TTC549 (cell line): ENCODE data around the gene B3GALT5.
"Not testable (repeated sequence)": the region's sequence is repeated elsewhere in the genome, so short reads cannot be mapped to it uniquely, and the experiment has no call there.

Source experiments
- FAIRE-seq: peaks from 2 replicates; lab custom pipeline; 2012; peaks lifted over from hg19 to GRCh38; lab: Jason Lieb, UNC

The B3GALT5 gene

GRCh38 chr21:39668369-39668768 is 55.6 kb downstream of the B3GALT5 start:
- no peak for FAIRE-seq

- no peak for FAIRE-seq
Measured at GRCh38 chr21:39669485-39669884, 56.7 kb downstream of the B3GALT5 start.

- FAIRE-seq = no peak
Measured at GRCh38 chr21:39669976-39670661, 57.4 kb downstream of the B3GALT5 start.

- FAIRE-seq = no peak
Measured at GRCh38 chr21:39670701-39671100, 58.0 kb downstream of the B3GALT5 start.

- no peak for FAIRE-seq
Measured at GRCh38 chr21:39671986-39672385, 59.2 kb downstream of the B3GALT5 start.

GRCh38 chr21:39673163-39673562 is 60.4 kb downstream of the B3GALT5 start:
- FAIRE-seq = no peak

- no peak for FAIRE-seq
Measured at GRCh38 chr21:39673736-39674135, 61.0 kb downstream of the B3GALT5 start.

- no peak for FAIRE-seq
Measured at GRCh38 chr21:39674801-39675200, 62.1 kb downstream of the B3GALT5 start.

- no peak for FAIRE-seq
Measured at GRCh38 chr21:39675590-39675989, 62.9 kb downstream of the B3GALT5 start.

- FAIRE-seq = no peak
Measured at GRCh38 chr21:39675993-39676661, 63.4 kb downstream of the B3GALT5 start.

GRCh38 chr21:39680216-39680615 is 67.5 kb downstream of the B3GALT5 start:
- FAIRE-seq = no peak

- no peak for FAIRE-seq
Measured at GRCh38 chr21:39681257-39681656, 68.5 kb downstream of the B3GALT5 start.

GRCh38 chr21:39681845-39682244 is 69.1 kb downstream of the B3GALT5 start:
- no peak for FAIRE-seq

GRCh38 chr21:39685236-39685635 is 72.5 kb downstream of the B3GALT5 start:
- FAIRE-seq = no peak

GRCh38 chr21:39685991-39686390 is 73.3 kb downstream of the B3GALT5 start:
- FAIRE-seq = no peak

- no peak for FAIRE-seq
Measured at GRCh38 chr21:39686646-39687468, 74.1 kb downstream of the B3GALT5 start.

GRCh38 chr21:39688010-39688409 is 75.3 kb downstream of the B3GALT5 start:
- FAIRE-seq = no peak

- FAIRE-seq = not testable (repeated sequence)
Measured at GRCh38 chr21:39689860-39690259, 77.1 kb downstream of the B3GALT5 start.

GRCh38 chr21:39690454-39690853 is 77.7 kb downstream of the B3GALT5 start:
- FAIRE-seq = no peak

- no peak for FAIRE-seq
Measured at GRCh38 chr21:39694750-39695149, 82.0 kb downstream of the B3GALT5 start.

GRCh38 chr21:39696196-39696595 is 83.5 kb downstream of the B3GALT5 start:
- FAIRE-seq = no peak

- FAIRE-seq = no peak
Measured at GRCh38 chr21:39696618-39697017, 83.9 kb downstream of the B3GALT5 start.

- no peak for FAIRE-seq
Measured at GRCh38 chr21:39700318-39700717, 87.6 kb downstream of the B3GALT5 start.
